GM12892 (cell line): Measurements from ENCODE around the gene DPYD.

ENCODE experiments used
- DNase-seq: peaks from one replicate; pipeline ENCODE4 v3.0.0; 2011; ENCODE audit not compliant: insufficient read length
- FAIRE-seq: peaks from 2 replicates; lab custom pipeline; 2011; peaks lifted over from hg19 to GRCh38; lab: Jason Lieb, UNC
- POLR2A ChIP-seq: IDR thresholded peaks from 2 replicates; pipeline ENCODE4 v1.6.1; 2011; ENCODE audit warnings: low read depth, low read length, control low read depth
- POLR2AphosphoS5 ChIP-seq: IDR thresholded peaks from 2 replicates; pipeline ENCODE4 v1.6.1; 2011; ENCODE audit warnings: low read depth, low read length, control low read depth
- TAF1 ChIP-seq: IDR thresholded peaks from 2 replicates; pipeline ENCODE4 v1.6.1; 2011; ENCODE audit warnings: low read depth, mild to moderate bottlenecking, control low read depth, low read length, borderline replicate concordance

Gene DPYD

GRCh38 chr1:97383797-97384196 is 537.0 kb downstream of the DPYD start:
- FAIRE-seq (no peak), DNase-seq (no peak)
- TF ChIP-seq POLR2A (no peak), POLR2AphosphoS5 (no peak), TAF1 (no peak)

- TF ChIP-seq POLR2AphosphoS5 (no peak), POLR2A (no peak), TAF1 (no peak)
- DNase-seq = no peak
- FAIRE-seq = no peak
Measured at GRCh38 chr1:97382206-97382605, 538.6 kb downstream of the DPYD start.

- DNase-seq = no peak
- TF ChIP-seq POLR2A (no peak), TAF1 (no peak), POLR2AphosphoS5 (no peak)
- no peak for FAIRE-seq
Measured at GRCh38 chr1:97379387-97380075, 541.3 kb downstream of the DPYD start.

GRCh38 chr1:97378596-97378995 is 542.2 kb downstream of the DPYD start:
- TF ChIP-seq POLR2AphosphoS5 (no peak), TAF1 (no peak), POLR2A (no peak)
- FAIRE-seq (no peak), DNase-seq (no peak)

GRCh38 chr1:97377432-97378034 is 543.3 kb downstream of the DPYD start:
- DNase-seq (no peak), FAIRE-seq (no peak)
- TF ChIP-seq POLR2AphosphoS5 = no peak

- FAIRE-seq (no peak), DNase-seq (no peak)
- no peak for TF ChIP-seq TAF1
- TF ChIP-seq POLR2AphosphoS5 = no peak
- no peak for TF ChIP-seq POLR2A
Measured at GRCh38 chr1:97373000-97373399, 547.8 kb downstream of the DPYD start.

- no peak for TF ChIP-seq TAF1
- TF ChIP-seq POLR2AphosphoS5 = no peak
- no peak for TF ChIP-seq POLR2A
- FAIRE-seq (no peak), DNase-seq (no peak)
Measured at GRCh38 chr1:97372531-97372930, 548.3 kb downstream of the DPYD start.

- TF ChIP-seq POLR2AphosphoS5 = no peak
- no peak for TF ChIP-seq POLR2A
- TF ChIP-seq TAF1 = no peak
- DNase-seq (no peak), FAIRE-seq (no peak)
Measured at GRCh38 chr1:97368296-97368695, 552.5 kb downstream of the DPYD start.

GRCh38 chr1:97366984-97367383 is 553.9 kb downstream of the DPYD start:
- no peak for DNase-seq
- no peak for FAIRE-seq

GRCh38 chr1:97365026-97365425 is 555.8 kb downstream of the DPYD start:
- FAIRE-seq = no peak

More at GRCh38 chr1:97366984-97367383, 553.9 kb downstream of the DPYD start:
- TF ChIP-seq POLR2A (no peak), POLR2AphosphoS5 (no peak), TAF1 (no peak)

GRCh38 chr1:97364086-97364485 is 556.7 kb downstream of the DPYD start:
- no peak for FAIRE-seq

More at GRCh38 chr1:97365026-97365425, 555.8 kb downstream of the DPYD start:
- TF ChIP-seq TAF1 (no peak), POLR2AphosphoS5 (no peak), POLR2A (no peak)
- DNase-seq = no peak

GRCh38 chr1:97356309-97356708 is 564.5 kb downstream of the DPYD start:
- FAIRE-seq (no peak), DNase-seq (no peak)
- no peak for TF ChIP-seq TAF1
- TF ChIP-seq POLR2AphosphoS5 = no peak
- TF ChIP-seq POLR2A = no peak

More at GRCh38 chr1:97364086-97364485, 556.7 kb downstream of the DPYD start:
- no peak for DNase-seq
- TF ChIP-seq POLR2A (no peak), POLR2AphosphoS5 (no peak), TAF1 (no peak)
